Measurements from ENCODE around the gene DNAJC3.
A peak's percentile ranks its signal among the peaks of the same experiment; 100 is the strongest.
"Not testable (repeated sequence)": the region's sequence is repeated elsewhere in the genome, so short reads cannot be mapped to it uniquely, and the experiment has no call there.

The DNAJC3 gene

DNA sequence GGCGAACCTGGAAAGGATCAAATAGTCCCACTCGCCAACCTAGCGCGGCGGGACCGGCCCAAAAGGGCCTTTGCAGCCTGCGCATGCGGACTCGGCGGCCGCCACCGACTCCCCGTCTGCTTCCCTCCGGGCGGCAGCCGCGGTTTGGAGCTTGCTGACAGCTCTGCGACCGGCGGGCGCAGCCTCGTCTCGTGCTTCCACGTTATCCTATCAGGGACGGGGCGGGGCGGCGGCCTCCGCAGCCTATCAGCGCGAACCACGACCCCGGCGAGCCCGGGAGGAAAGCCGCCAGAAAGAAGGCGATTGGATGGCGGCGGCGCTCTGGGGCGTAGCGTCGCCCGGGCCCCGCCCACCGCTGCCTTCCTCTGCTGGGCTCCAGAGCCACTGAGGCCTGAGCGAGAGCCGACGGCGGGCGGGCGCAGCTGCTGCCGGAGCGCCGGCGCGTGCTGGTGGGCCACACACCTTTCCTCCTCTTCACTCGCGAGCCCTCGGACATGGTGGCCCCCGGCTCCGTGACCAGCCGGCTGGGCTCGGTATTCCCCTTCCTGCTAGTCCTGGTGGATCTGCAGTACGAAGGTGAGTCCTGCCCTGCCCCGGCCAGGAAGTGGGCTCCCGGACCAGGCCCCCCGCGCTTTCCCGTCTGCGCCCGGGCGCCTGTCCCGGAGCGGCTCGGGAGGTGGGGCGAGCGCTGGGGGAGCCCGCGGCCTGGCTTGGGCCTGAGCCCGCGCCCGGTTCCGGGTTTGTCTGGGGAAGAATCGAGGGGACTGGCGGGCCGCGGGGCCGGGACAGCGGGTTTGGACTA lies at the start of gene DNAJC3:
DNAJC3 (plus strand) TSS at position 378 of the 802 bp plus-strand sequence; CDS start at position 495, 117 bp downstream.
- DNase-seq = peak; percentile 98

GRCh38 chr13:95627590-95627989 lies 49.3 kb upstream of the DNAJC3 start:
- no peak for DNase-seq

DNA sequence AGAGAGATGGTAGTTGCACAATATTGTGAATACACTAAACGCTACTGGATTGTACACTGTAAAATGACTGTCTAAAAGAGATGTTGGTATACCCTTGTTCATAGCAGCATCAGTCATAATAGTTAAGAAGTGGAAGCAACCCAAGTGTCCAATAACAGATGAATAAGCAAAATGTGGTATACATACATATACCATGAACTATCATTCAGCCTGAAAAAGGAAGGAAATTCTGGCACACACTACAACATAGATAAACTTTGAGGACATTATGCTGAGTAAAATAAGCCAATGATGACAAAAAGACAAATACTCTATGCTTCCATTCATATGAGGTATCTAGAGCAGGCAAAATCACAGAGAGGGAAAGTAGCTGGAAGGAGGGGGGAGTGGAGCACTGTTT lies 48.5 kb upstream of the DNAJC3 start:
- no peak for DNase-seq

DNA sequence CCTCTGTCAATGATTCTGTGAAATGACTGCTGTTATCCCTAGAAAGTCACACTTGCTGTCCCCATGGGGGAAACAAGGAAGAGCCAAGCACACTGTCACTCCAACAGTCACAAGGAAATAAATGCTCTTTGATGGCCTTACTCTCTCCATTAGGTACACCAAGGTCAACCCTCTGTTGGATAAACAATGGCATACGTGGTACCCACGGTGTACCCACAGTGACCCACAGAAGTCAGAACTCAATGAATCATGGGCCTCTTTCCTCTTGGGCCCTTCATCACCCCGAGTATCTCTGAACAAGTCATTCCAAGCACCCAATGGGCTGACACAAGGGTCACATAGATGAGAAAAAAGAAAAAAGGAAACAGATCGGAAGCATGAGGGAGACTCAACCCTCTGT lies 47.9 kb upstream of the DNAJC3 start:
- DNase-seq = no peak

GRCh38 chr13:95630593-95630992 lies 46.3 kb upstream of the DNAJC3 start:
- DNase-seq = no peak

GRCh38 chr13:95636853-95637252 lies 40.1 kb upstream of the DNAJC3 start:
- no peak for DNase-seq

DNA sequence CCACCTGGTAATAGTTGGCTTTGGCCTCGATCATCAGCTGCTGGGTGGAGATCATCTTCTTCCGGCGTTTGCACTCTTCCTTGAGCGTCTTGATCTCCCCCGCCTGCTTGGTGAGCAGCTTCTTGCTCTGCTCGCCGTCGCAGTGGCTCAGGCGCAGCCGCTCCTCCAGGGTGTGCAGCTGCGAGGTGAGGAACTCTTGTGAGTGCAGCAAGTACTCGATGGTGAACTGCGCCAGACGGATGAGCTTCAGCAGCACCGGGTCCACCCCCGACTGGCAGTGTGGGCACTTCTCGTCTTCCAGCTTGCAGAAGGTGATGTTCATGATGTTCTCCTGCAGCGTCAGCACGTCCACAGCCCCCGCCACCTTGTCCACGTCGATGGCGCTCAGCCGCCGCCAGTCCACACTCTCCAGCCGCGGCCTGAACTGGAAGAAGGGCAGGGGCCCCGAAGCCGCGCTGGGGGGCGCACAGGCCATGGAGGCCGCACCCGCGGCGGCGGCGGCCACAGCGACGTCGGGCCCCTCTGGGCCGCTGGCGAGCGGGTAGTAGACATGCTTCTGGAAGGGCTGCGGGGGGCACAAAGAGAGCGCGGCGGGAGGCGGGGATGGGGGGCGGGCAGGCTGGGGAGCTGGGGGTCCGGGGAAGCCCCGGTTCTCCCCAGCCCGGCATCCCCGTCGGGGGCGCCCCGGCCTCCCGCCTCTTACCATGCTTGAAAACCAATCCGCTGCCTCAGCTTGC lies 35.5 kb upstream of the DNAJC3 start:
- DNase-seq = no peak

- DNase-seq = no peak
Observed at GRCh38 chr13:95642028-95642621, 34.8 kb upstream of the DNAJC3 start.

- DNase-seq = no peak
Observed at GRCh38 chr13:95642999-95643398, 33.9 kb upstream of the DNAJC3 start.

- DNase-seq = peak; percentile 25
Observed at GRCh38 chr13:95643571-95643935, 33.4 kb upstream of the DNAJC3 start.

- DNase-seq = peak; percentile 39
Observed at GRCh38 chr13:95643936-95644598, 32.9 kb upstream of the DNAJC3 start.

GRCh38 chr13:95644601-95645052 lies 32.3 kb upstream of the DNAJC3 start, which contains the start of gene DZIP1:
Gene DZIP1, minus strand, starts transcription at chr13:95644706. Its CDS starts 2,677 bp downstream, at chr13:95642029.
- DNase-seq = peak; percentile 89

DNA sequence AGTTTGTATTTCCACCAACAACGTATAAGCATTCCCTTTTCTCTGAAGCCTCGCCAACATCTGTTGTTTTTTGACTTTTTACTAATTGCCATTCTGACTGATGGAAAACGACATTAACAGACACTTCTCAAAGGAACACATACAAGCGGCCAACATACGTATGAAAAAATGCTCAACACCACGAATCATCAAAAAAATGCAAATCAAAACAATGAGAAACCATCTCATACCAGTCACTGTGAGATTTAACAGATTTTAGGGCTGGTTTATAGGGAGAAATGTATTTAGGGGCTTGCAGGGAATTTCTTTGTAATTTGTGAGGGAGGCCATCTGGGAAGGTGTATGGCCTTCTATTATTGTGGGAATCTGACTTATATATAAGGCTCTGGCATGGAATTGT lies 29.6 kb upstream of the DNAJC3 start:
- no peak for DNase-seq

DNA sequence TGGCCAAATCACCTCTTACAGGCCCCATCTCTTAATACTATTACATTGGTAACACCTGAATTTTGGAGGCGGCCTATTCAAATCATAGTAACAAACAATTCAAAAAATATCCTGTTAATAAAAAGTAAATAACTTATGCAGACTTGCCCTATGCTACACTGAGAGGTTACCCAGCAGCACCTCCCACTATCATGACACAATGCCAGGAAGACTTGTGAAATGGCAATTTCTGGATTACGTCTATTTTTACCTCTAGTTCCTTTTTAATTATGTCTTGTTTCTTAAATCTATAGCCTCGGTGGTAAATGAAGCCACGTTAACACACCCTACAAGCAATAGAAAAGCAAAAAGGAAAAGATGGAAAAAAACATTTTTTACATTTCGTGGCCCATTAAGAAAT lies 26.2 kb upstream of the DNAJC3 start:
- DNase-seq = no peak

DNA sequence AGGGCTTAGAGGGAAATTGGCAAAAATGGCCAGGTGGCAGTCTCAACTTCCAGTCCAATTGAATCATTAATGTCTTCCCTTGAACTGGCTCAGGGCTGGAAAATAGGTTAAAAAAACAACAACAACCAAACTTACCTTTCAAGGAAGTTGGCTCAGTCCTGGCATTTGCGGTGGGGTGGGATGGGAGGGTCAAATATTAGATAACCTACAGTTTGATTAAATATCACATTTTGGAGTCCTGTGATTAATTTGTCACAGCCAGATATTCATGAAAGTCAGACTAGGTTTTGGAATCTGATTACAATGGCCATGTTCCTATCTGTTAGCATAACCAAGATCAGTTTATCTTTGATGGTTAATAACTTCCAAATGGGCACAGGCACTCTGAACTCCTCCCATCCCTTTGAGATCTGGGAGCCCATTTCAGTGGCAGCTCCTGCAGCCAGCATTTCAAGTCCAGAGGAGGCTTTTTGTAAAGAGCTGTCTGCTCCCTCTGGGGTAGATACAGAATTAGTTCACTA lies 24.6 kb upstream of the DNAJC3 start:
- DNase-seq = no peak

DNA sequence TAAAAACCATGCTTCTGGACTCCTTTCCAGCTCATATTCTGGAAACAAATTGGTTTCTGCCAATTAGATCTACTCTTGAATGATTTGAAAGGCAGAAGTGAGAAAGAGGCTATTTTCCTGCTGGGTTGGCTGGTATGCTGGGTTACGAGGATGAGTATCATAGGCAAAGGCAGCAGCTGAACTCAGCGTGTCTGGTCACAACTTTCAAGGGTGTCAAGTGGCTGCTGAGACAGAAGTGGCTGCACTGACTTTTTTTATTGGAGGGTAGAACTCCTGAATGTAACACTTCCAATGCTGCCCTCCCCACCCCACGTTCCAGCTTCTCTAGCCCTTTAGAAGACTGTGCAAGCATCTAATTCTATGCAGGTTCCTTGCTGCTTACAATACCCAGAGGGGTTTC lies 24.1 kb upstream of the DNAJC3 start:
- no peak for DNase-seq

DNA sequence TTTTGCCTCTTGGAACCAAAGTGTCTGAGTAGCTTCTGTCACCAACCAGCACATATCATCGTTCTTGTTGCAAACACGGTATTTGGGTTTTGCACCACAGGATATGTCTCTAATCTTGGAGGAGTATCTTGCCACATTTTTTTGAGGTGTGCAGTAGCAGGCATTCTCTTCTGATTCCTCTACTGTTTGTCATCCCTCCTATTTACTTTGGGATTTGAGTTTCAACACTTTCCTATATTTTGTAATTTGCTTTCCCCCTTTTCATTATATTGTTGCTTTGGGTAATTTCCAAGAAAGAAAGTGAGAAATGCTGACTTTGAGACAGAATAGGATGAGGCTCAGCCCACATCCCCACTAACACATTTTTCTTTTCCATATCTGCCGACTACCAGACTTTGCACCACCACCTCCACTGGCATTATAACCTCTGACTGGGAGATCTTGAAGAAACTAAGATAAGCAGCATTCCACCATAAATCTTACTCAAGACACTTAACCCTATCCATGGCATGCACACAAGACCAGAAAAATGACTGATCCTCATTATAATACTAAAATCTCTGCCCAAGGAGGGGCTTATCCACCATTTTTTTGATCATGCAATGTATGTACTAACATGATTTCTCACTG lies 20.4 kb upstream of the DNAJC3 start:
- DNase-seq = no peak

- no peak for DNase-seq
Observed at GRCh38 chr13:95659500-95659899, 17.4 kb upstream of the DNAJC3 start.

DNA sequence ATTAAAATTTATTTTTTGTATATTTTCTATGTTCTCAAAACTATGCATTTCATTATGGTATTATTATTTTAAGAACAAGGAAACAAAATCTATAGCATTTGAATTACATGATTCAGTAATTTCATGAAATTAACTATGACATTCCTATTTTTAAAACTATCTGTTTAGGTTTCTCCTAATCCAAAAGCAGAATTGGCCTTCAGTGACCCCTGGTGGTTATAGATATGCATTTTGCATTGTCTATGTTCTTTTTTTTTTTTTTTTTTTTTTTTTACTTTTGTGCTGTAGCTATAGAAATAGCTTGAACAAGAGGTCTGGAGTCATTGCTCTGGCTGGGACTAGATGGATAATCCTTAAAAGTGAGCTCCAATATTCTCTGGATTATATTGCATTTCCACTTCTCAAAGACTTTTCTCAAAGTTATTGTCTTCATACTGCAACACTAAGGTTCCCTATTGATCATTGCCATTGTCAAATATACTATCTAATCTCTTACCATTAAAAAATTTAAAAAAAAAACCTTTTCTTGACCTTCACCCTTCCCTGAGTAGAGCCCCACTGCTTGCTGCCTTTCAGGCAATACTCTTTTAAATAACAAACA lies 15.9 kb upstream of the DNAJC3 start:
- DNase-seq = peak; percentile 37

DNA sequence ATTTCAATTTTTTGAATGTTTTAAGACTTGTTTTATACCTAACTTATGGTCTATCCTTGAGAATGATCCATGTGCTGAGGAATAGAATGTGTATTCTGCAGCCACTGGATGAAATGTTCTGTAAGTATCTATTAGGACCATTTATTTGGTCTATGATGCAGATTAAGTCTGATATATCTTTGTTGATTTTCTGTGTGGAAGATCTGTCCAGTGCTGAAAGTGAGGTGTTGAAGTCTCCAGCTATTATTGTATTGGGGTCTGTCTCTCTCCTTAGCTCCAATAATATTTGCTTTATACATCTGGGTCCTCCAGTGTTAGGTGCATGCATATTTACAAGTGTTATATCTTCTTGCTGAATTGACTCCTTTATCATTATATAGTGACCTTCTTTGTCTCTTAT lies 9.7 kb upstream of the DNAJC3 start:
- not testable (repeated sequence) for DNase-seq

GRCh38 chr13:95671597-95671996 lies 5.3 kb upstream of the DNAJC3 start:
- DNase-seq = no peak

All from NCI-H345 (cell line).